ENCODE data around the gene SPSB4. TPM values are rescaled to one million over a fixed set of nuclear protein-coding genes. Genes with fewer than 3 reads are reported as not detected.

SPSB4 gene
- total and polyA plus RNA-seq, 2 donors (not counting 1 experiment from before 2014, with no cell fraction given), result not detected

DNA sequence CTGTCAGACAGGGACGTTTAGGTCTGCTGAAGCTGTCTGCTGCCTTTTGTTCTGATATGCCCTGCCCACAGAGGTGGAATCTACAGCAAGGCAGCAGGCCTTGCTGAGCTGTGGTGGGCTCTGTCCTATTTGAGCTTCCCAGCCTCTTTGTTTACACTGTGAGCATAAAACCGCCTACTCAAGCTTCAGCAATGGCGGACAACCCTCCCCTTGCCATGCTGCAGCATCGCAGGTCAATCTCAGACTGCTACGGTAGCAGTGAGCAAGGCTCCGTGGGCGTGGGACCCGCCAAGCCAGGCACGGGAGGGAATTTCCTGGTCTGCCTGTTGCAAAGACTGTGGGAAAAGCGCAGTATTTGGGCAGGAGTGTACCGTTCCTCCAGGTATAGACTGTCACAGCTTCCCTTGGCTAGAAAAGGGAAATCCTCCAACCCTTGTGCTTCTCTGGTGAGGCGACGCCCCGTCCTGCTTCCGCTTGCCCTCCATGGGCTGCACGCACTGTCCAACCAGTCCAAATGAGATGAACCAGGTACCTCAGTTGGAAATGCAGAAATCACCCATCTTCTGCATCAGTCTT lies 71.4 kb downstream of the SPSB4 start:
- Histone ChIP-seq H4K20me1 (ENCODE audit: control insufficient read depth, insufficient read depth, low read length, poor library complexity, severe bottlenecking) (no peaks in the 10 kb centered on the region), H2AFZ (ENCODE audit: insufficient read depth, low read depth, low read length, poor library complexity, severe bottlenecking) (no peak overlapping the region), H3K4me1 (ENCODE audit: control insufficient read depth in 2 of 2, insufficient read depth in 2 of 2, low read length in 2 of 2) (no peaks in the 10 kb centered on the region), H3K4me3 (ENCODE audit: control extremely low read depth in 1 of 5, extremely low read depth in 1 of 5, insufficient read depth in 1 of 5, low read depth in 2 of 5, low read length in 4 of 5) (no peak overlapping the region), H3K9me3 (ENCODE audit: control extremely low read depth in 1 of 3, control insufficient read depth in 2 of 3, insufficient read depth in 1 of 3, low read length in 2 of 3) (no peaks in the 10 kb centered on the region), H3K36me3 (replicated peaks in 1 of 2; ENCODE audit: control extremely low read depth in 1 of 2, control insufficient read depth in 1 of 2, extremely low read depth in 1 of 2, insufficient read depth in 2 of 2, low read length in 1 of 2) (no peaks in the 10 kb centered on the region), H3K27ac (ENCODE audit: low read length in 2 of 2) (no peak overlapping the region), H3K9ac (ENCODE audit: low read length) (no peak overlapping the region), H3K27me3 (replicated peaks in 1 of 4; ENCODE audit: control extremely low read depth in 1 of 4, control insufficient read depth in 3 of 4, insufficient read depth in 4 of 4, low read length in 3 of 4) (peaks cover 0 to 10% (median 0%) of the 10 kb centered on the region in 4 experiments), H3K79me2 (ENCODE audit: control insufficient read depth, insufficient read depth, low read length) (no peaks in the 10 kb centered on the region), H3K4me2 (replicated peaks; ENCODE audit: low read depth, low read length, poor library complexity, severe bottlenecking) (no peak overlapping the region)
- TF ChIP-seq, protein P1, sequence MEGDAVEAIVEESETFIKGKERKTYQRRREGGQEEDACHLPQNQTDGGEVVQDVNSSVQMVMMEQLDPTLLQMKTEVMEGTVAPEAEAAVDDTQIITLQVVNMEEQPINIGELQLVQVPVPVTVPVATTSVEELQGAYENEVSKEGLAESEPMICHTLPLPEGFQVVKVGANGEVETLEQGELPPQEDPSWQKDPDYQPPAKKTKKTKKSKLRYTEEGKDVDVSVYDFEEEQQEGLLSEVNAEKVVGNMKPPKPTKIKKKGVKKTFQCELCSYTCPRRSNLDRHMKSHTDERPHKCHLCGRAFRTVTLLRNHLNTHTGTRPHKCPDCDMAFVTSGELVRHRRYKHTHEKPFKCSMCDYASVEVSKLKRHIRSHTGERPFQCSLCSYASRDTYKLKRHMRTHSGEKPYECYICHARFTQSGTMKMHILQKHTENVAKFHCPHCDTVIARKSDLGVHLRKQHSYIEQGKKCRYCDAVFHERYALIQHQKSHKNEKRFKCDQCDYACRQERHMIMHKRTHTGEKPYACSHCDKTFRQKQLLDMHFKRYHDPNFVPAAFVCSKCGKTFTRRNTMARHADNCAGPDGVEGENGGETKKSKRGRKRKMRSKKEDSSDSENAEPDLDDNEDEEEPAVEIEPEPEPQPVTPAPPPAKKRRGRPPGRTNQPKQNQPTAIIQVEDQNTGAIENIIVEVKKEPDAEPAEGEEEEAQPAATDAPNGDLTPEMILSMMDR (IDR thresholded peaks at IDR 0.05), result no peak
- no peak for TF ChIP-seq EZH2 (IDR thresholded peaks at IDR 0.05; ENCODE audit: borderline replicate concordance, insufficient read depth, low read depth, low read length, poor library complexity, severe bottlenecking)
- Mint-ChIP-seq H3K9me3 (ENCODE audit: insufficient read depth) (no peaks in the 10 kb centered on the region), H3K4me1 (no peaks in the 10 kb centered on the region), H3K4me3 (no peak overlapping the region), H3K27me3 (peaks cover 47% of the 10 kb centered on the region), H3K27ac (no peak overlapping the region)
- intact Hi-C loops (cut with micrococcal nuclease), result no loop called here
- DNase-seq (no peak), ATAC-seq (ENCODE audit: low read depth) (no peak)
- WGBS (ENCODE audit: insufficient coverage), result 90% methylated on average over 16 of the region's 16 CpGs
- ChIA-PET POLR2A (no interaction called here), CTCF (no interaction called here)

DNA sequence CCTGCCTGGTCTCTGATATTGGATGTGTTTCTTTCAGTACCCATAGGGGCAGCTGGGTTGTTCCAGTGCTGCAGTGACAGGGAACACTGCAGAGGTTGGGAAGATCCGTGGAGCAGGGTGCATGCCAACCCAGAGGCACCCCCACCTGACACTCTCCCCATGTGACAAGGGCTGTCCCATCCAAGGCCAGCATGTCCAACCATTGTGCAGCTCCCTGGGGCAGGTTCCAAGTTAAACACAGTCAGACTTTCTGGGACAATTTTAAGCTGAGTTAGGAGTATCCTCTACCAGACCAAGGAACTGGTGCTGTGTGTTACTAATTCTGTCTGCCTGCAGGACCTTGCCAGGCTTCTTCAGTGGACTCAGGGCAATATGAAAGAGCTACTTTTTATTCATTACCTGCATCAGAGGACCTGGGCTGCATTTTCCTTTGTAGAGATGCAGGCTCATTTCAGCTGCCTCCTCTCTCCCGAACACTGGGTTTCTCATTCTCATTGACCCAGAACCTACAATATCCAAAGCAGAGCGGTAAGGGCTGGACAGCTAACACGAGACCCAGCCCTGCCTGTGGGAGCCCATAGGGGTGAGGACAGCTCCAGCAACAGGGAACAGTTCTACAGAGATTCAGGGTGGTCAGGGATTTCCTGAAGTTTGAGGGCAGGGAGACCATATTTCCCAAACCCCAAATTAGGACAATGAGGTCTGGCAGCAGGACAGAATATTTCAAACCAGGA lies 72.7 kb downstream of the SPSB4 start:
- intact Hi-C loops (cut with micrococcal nuclease), result no loop called here
- no peak overlapping the region for H3K27ac Mint-ChIP-seq
- peaks cover 47% of the 10 kb centered on the region for H3K27me3 Mint-ChIP-seq
- ATAC-seq (ENCODE audit: low read depth) (no peak), DNase-seq (no peak)
- Histone ChIP-seq H3K27me3 (replicated peaks in 1 of 4; ENCODE audit: control extremely low read depth in 1 of 4, control insufficient read depth in 3 of 4, insufficient read depth in 4 of 4, low read length in 3 of 4) (peaks cover 0 to 10% (median 0%) of the 10 kb centered on the region in 4 experiments), H3K9ac (ENCODE audit: low read length) (no peak overlapping the region), H3K4me1 (ENCODE audit: control insufficient read depth in 2 of 2, insufficient read depth in 2 of 2, low read length in 2 of 2) (no peaks in the 10 kb centered on the region), H3K36me3 (replicated peaks in 1 of 2; ENCODE audit: control extremely low read depth in 1 of 2, control insufficient read depth in 1 of 2, extremely low read depth in 1 of 2, insufficient read depth in 2 of 2, low read length in 1 of 2) (no peaks in the 10 kb centered on the region), H3K27ac (ENCODE audit: low read length in 2 of 2) (no peak overlapping the region), H4K20me1 (ENCODE audit: control insufficient read depth, insufficient read depth, low read length, poor library complexity, severe bottlenecking) (no peaks in the 10 kb centered on the region), H3K4me3 (ENCODE audit: control extremely low read depth in 1 of 5, extremely low read depth in 1 of 5, insufficient read depth in 1 of 5, low read depth in 2 of 5, low read length in 4 of 5) (no peak overlapping the region), H2AFZ (ENCODE audit: insufficient read depth, low read depth, low read length, poor library complexity, severe bottlenecking) (no peak overlapping the region), H3K9me3 (ENCODE audit: control extremely low read depth in 1 of 3, control insufficient read depth in 2 of 3, insufficient read depth in 1 of 3, low read length in 2 of 3) (no peaks in the 10 kb centered on the region), H3K4me2 (replicated peaks; ENCODE audit: low read depth, low read length, poor library complexity, severe bottlenecking) (no peak overlapping the region), H3K79me2 (ENCODE audit: control insufficient read depth, insufficient read depth, low read length) (no peaks in the 10 kb centered on the region)
- H3K9me3 Mint-ChIP-seq (ENCODE audit: insufficient read depth), result no peaks in the 10 kb centered on the region
- ChIA-PET CTCF (interaction anchor here (0.9 to 1.4 kb wide), 2 partner anchors 9 to 18 kb away, joined by 3 to 5 read pairs; no protein-coding TSS in a partner anchor), POLR2A (no interaction called here)
- 100% methylated on average over 2 of the region's 4 CpGs for WGBS (ENCODE audit: insufficient coverage)
- no peaks in the 10 kb centered on the region for H3K4me1 Mint-ChIP-seq
- TF ChIP-seq, protein P1 (IDR thresholded peaks at IDR 0.05), result no peak
- TF ChIP-seq EZH2 (IDR thresholded peaks at IDR 0.05; ENCODE audit: borderline replicate concordance, insufficient read depth, low read depth, low read length, poor library complexity, severe bottlenecking), result no peak
- no peak overlapping the region for H3K4me3 Mint-ChIP-seq
